Measurements from ENCODE around the gene FAM221A.
"Not testable (repeated sequence)": the region's sequence is repeated elsewhere in the genome, so short reads cannot be mapped to it uniquely, and the experiment has no call there.

FAM221A gene

DNA sequence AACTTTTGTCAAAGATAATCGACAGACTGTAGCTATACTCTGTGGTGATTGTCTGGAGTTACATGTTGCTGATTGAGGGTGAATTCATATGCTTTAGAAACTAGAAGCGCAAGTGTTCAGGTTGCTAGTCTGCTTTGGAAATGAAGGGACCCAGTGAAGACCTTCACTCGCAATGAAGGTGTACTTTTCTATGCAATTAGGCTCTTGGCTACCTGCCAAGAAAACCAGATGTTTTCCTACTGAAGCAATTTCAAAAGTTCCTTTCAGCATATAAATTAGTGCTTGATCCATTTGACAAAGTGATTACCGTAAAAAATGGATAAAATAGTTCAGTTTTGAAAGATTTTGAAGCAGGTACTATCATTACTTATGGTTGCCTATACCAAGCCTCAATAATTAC lies 20.0 kb downstream of the FAM221A start:
- no peak for DNase-seq (ENCODE audit: extremely low read depth in 1 of 2, low read depth in 1 of 2)

DNA sequence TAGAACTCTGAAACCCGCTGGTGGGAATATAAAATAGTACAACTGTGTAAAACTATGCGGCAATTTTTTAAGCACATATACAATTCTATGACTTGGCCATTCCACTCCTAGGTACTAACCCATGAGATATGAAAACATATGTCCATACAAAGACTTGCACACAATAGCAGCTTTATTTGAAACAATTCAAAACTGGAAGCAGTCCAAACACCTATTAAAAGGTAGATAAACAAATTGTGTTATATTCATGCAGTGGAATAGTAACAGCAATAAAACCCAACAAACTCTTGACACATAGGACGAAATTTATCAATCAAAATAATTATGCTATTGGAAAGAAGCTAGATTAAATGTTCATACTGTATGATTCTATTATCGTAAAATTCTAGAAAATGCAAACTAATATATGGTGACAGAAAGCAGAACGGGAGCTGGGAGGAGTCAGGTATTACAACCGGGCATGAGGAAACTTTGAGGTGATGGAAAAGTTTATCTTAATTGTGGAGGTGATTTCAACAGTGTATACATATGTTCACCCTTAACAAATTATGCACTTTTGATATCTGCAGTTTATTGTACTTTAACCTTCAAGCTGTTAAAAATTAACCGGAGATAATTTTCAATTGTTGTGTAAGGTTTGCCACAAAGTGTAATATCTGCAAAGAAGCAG lies 29.2 kb downstream of the FAM221A start:
- DNase-seq (ENCODE audit: extremely low read depth in 1 of 2, low read depth in 1 of 2), result no peak

DNA sequence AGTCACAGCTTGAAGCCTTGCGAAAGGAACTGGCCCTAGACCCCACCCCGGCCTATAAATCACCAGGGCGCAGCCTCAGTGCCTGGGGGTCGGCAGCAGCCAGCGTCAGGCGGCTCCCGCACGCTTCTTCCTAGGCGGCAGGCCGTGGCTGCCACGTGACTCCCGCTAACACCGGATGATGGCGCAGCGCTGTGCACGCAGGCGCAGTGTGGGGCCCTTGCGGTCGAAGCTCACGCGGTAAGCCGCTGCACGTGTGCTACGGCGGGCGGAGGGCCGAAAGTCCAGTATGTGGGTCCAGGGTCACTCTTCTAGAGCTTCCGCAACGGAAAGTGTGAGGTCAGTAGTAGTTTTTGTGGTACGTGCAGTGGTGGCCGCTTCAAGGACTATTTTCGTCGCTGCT lies 30.0 kb downstream of the FAM221A start, which contains the start of gene STK31:
Gene STK31 (plus strand): TSS at position 220 of the 400 bp plus-strand sequence. CDS start 67 bp downstream, at position 287.
- no peak for DNase-seq (ENCODE audit: extremely low read depth in 1 of 2, low read depth in 1 of 2)

DNA sequence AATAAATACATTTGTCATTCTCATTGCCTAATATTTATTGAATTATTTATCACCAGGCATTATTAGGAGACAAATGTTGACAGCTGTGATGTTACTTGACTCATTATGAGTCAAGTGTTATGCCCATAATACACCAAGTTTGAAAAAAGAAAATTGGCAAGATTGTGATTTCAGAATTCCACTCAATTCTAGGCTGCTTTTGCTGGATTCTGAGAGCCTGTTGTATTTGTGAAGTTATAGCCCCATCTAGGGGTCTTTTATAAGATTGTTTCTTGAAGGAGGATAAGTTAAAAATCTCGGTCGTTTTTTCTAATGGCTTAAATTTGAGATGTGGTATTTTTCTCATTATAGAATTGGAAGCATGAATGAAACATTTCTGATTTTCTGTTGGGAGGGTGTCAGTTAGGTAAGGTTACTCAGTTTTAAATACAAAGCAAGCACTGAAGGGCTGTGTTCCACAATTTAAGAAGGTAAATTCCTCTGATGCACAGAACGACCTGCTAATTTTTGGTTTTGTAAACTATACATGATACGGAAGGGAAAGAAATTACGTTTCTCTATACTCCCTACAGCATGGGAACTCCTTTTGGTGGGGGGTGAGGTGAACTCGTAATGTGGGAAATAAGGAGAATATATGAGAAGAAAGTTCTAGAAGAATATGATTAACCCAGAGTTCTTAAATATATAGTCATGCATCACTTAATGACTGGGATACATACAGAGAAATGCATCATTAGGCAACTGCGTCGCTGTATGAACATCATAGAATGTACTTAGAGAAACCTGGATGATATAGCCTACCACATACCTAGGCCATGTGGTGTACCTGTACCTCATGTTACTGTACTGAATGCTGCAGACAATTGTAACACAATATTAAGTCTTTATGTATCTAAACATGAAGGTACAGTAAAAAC lies 32.6 kb downstream of the FAM221A start:
- no peak for DNase-seq (ENCODE audit: extremely low read depth in 1 of 2, low read depth in 1 of 2)

DNA sequence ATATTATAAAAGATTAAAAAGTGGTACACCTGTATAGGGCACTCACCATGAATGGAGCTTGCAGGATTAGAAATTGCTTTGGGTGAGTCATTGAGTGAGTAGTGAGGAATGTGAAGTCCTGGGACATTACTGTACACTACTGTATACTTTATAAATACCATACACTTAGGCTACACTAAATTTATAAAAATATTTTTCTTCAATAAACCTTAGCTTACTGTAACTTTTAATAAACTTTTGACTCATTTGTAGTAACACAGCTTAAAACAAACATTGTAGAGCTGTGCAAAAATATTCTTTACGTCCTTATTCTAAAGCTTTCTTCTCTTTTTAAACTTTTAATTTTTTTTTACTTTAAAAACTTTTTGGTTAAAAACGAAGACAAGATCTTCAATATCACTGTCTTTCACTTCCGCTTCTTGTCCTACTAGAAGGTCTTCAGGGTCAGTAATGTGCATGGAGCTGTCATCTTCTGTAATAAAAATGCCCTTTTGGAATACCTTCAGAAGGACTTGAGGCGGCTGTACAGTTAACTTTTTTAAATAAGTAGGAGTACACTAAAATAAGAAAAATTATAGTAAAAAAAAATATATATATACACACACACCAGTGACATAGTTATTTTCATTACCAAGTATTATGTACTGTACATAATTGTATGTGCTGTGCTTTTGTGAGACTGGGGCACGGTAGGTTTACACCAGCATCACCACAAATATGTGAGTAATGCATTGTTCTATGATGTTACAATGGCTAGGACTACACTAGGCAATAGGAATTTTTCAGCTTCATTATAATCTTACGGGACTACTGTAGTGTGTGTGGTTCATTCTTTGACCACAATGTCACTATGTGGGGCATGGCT lies 33.5 kb downstream of the FAM221A start:
- DNase-seq (ENCODE audit: extremely low read depth in 1 of 2, low read depth in 1 of 2), result no peak

DNA sequence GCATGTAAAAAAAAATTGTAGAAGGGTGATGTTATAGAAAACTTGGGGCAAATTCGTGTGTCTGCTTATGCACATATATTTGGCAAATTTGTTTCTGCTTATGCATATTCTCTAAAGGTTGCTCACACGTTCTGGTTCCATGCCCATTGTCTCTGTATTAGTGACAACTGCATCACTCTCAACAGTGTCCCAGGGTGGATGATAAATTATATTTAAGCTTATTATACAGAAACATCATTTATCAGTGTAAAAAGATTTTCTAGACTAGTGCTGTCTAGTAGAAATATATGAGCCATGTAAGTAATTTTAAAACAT lies 34.1 kb downstream of the FAM221A start:
- DNase-seq (ENCODE audit: extremely low read depth in 1 of 2, low read depth in 1 of 2), result no peak

DNA sequence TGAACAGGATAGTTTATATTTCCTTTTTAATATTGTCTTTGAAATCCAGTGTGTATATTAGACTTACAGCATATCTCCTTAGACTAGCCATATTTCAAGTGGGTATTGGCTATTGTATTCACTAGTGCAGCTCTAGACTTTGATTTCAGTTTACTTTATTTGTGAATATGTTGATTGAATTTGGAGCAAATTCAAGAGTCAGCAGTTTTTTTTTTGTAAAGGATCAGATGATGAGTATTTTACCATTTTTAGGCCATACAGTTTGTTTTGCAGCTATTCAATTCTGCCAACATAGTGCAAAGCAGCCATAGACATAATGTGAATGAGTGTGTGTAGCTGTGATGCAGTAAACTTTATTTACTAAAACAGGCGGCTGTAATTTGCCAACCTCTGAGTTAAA lies 34.6 kb downstream of the FAM221A start:
- no peak for DNase-seq (ENCODE audit: extremely low read depth in 1 of 2, low read depth in 1 of 2)

DNA sequence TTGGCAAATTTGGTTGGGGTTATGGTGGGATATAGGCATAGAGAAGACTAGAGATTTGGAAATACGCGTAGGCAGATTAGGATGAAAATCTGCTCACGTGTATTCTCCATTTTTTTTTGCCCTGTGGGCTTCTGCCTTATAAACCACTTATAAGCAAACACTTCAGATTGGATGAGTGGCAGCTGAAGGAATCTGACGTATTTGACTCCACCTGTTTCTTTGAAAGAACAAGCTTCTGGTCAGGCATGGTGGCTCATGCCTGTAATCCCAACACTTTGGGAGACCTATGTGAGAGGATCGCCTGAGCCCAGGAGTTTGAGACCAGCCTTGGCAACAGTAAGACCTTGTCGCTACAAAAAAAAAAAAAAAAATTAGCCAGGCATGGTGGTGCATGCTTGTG lies 35.1 kb downstream of the FAM221A start:
- DNase-seq (ENCODE audit: extremely low read depth in 1 of 2, low read depth in 1 of 2), result no peak

DNA sequence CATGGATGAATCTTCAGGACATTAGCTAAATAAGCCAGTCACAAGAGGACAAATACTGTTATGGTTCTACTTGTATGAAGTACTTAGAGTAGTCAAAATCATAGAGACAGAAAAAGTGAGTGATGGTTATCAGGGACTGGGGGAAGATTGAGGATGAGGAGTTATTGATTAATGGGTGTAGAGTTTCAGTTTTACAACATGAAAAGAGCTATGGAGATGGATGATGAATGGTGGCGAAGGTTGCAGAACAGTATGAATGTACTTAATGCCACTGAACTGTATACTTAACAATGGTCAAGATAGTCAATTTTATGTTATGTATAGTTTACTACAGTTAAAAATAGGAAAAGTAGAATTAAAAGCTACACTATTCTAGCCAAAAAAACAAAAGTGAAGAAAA lies 37.8 kb downstream of the FAM221A start:
- DNase-seq (ENCODE audit: extremely low read depth in 1 of 2, low read depth in 1 of 2), result no peak

DNA sequence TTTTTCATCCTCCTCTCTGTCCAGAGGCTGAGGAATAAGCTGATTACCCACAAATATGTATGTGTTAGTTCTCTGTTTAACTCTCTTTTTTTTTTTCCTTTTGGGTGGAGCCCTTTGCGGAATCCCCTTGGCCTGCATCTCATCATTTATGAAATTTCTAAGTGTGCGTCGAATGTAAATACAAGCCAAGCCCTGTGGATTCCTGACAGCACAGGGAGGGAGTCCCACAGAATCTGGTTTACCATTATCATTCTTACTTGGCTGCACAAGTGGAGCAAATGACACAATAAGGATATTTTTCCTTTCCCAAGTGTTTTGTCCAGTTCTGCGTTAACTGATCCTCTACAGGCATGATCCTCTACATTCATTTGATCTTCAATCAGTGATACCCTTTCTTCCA lies 41.5 kb downstream of the FAM221A start:
- no peak for DNase-seq (ENCODE audit: extremely low read depth in 1 of 2, low read depth in 1 of 2)

DNA sequence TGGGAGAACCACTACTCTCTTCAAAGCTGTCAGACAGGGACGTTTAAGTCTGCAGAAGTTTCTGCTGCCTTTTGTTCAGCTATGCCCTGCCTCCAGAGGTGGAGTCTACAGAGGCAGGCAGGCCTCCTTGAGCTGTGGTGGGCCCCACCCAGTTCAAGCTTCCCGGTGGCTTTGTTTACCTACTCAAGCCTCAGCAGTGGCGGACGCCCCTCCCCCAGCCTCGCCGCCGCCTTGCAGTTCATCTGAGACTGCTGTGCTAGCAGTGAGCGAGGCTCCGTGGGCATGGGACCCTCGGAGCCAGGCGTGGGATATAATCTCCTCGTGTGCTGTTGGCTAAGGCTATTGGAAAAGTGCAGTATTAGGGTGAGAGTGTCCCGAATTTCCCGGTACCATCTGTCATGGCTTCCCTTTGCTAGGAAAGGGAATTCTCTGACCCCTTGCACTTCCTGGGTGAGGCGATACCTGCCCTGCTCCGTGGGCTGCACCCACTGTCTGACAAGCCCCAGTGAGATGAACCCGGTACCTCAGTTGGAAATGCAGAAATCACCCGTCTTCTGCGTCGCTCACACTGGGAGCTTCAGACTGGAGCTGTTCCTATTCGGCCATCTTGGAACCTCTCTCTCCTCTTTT lies 42.7 kb downstream of the FAM221A start:
- not testable (repeated sequence) for DNase-seq (ENCODE audit: extremely low read depth in 1 of 2, low read depth in 1 of 2)

DNA sequence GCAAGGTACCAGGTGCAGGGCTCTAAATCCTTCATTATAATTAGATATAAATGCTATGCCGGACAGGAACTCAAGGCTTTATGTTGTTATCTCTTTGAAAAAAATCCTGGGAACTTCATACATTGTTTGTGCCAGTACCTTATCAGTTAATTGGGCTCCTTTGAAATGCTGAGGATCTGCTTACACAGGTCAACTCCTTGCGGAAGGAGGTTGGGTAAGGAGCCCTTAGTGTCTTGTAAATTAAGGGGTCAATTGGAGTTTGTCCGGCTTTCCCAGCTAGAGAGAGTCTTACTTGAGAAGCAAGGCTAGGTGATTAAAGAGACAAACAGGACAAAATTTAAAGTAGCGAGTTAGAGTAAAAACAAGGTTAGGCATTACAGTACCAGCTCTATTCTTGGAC lies 44.1 kb downstream of the FAM221A start:
- not testable (repeated sequence) for DNase-seq (ENCODE audit: extremely low read depth in 1 of 2, low read depth in 1 of 2)

DNA sequence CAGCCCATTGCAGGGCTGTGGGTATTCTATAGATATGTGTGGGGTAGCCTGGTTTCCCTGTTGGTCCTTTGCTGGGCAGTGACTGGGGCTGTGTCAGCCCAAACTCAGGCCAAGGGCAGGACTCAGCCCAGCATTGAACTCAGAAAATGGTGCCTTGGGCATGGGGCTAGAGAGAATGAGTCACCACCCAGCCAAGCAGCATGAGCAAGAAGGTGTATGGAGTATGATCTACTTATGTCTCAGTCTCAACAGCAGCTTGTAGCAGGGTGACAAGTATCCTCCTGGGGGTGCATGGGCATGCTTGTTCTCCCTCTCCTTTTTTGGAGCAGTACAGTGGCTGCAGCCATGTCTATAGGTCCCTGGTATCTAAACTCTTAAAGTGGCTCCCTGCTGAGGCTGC lies 62.1 kb downstream of the FAM221A start:
- no peak for DNase-seq (ENCODE audit: extremely low read depth in 1 of 2, low read depth in 1 of 2)

DNA sequence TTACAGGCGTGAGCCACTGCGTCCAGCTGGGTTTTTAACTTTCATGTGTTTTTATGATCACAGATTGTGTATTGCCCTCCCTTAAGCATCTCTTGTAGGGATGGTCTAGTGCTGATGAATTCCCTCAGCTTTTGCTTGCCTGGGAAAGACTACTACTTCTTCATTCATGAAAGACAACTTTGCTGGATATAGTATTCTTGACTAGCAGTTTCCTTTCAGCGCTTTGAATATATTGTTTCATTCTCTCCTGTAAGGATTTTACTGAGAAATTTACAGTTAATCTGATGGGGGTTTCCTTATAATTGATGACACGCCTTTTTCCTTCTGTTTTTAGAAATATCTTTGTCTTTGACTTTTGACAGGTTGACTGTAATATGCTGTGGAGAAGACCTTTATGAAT lies 63.2 kb downstream of the FAM221A start:
- DNase-seq (ENCODE audit: extremely low read depth in 1 of 2, low read depth in 1 of 2), result no peak

DNA sequence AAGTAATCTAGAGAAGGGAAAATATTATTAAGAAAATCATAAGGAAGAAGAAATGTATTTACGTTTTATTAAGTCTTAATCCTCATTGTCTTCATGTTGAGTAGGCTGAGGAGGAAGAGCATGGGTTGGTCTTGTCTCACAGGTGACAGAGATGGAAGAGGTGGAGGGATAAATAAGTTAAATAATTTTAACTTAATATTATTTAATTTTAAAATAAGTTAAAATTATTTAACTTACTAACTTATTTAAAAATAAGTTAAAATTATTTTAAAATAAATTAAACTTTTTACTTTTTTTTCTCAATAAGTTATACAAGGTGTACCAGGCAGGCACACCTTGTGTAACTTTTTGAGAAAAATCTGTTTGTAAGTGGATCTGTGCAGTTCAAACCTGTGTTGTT lies 66.6 kb downstream of the FAM221A start:
- DNase-seq (ENCODE audit: extremely low read depth in 1 of 2, low read depth in 1 of 2), result no peak

DNA sequence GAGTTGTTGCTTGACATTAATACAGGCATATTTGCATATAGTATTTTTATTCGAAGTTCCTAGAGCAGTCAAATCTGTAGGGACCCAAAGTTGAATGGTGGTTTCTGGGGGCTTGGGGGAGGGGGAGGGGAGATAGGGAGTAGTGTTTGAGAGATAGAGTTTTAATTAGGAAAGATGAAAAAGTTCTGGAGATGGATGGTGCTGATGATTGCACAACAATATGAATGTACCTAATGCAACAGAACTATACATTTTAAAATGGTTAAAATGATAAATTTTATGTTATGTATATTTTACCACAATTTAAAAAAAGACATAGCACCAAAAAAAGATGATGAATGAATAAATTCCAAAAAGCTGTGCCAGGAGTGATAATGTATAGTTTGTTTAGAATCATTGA lies 71.9 kb downstream of the FAM221A start:
- DNase-seq (ENCODE audit: extremely low read depth in 1 of 2, low read depth in 1 of 2), result no peak
